Upper lobe of left lung (tissue), 4 donors: ENCODE data around the gene NAA80.

ENCODE experiments used
- EP300 ChIP-seq, 4 donors: sonication (generic); formaldehyde crosslinking; IDR thresholded peaks; one replicate each; pipeline ENCODE4 v1.5.1; 2017; ENCODE audit warnings: antibody characterized with exemption in 4 of 4, control low read depth in 2 of 4
- POLR2A ChIP-seq, 4 donors: fragments of 450-650 bp; IDR thresholded peaks; one replicate each; pipeline ENCODE4 v1.5.1; 2016 to 2017; ENCODE audit warnings: antibody characterized with exemption in 4 of 4, mild to moderate bottlenecking in 2 of 4
- POLR2AphosphoS5 ChIP-seq, 2 donors: sonication (generic); formaldehyde crosslinking; IDR thresholded peaks; one replicate each; pipeline ENCODE4 v1.5.1; 2017; ENCODE audit warnings: antibody characterized with exemption in 2 of 2
- TF ChIP-seq, protein P1 (sequence below), 6 experiments: fragments of 450-650 bp in 4 of 6; fragments of 200-600 bp in 2 of 6; sonication (generic) in 2 of 6; IDR thresholded peaks; one replicate each; pipeline ENCODE4 v1.5.1; 2016 to 2019; ENCODE audit warnings: antibody characterized with exemption in 6 of 6

GRCh38 chr3:50276762-50277101 lies 22.5 kb downstream of the NAA80 start:
- TF ChIP-seq, protein P1, sequence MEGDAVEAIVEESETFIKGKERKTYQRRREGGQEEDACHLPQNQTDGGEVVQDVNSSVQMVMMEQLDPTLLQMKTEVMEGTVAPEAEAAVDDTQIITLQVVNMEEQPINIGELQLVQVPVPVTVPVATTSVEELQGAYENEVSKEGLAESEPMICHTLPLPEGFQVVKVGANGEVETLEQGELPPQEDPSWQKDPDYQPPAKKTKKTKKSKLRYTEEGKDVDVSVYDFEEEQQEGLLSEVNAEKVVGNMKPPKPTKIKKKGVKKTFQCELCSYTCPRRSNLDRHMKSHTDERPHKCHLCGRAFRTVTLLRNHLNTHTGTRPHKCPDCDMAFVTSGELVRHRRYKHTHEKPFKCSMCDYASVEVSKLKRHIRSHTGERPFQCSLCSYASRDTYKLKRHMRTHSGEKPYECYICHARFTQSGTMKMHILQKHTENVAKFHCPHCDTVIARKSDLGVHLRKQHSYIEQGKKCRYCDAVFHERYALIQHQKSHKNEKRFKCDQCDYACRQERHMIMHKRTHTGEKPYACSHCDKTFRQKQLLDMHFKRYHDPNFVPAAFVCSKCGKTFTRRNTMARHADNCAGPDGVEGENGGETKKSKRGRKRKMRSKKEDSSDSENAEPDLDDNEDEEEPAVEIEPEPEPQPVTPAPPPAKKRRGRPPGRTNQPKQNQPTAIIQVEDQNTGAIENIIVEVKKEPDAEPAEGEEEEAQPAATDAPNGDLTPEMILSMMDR (IDR thresholded peaks at IDR 0.05) = no peak
- TF ChIP-seq POLR2A (IDR thresholded peaks at IDR 0.05) (no peak), POLR2AphosphoS5 (IDR thresholded peaks at IDR 0.05) (no peak), EP300 (IDR thresholded peaks at IDR 0.05) (no peak)
